HCT116 (cell line): ENCODE results near the gene DPF3. TPM values are rescaled to one million over a fixed set of nuclear protein-coding genes. Genes with fewer than 3 reads are reported as not detected.

Experiments used
- ATAC-seq: fragments of 200-7000 bp; cut with Tn5 transposase; 2 replicates; pipeline ENCODE4 v1.9.1; 2020; ENCODE audit warnings: mild to moderate bottlenecking, moderate library complexity
- BruUV-seq: library from RNA; stranded (reverse); fragments of 400-500 nt; replicated peaks from 2 replicates; lab custom pipeline; 2021; lab: Mats Ljungman, UMichigan
- CTCF ChIA-PET: fragments of 300-600 bp; sonication (Branson Sonifier 250); formaldehyde crosslinking; loops from one replicate; lab custom pipeline; 2021; ENCODE audit warnings: antibody characterized with exemption; lab: Charles Lee
- POLR2A ChIA-PET: fragments of 300-600, 350-600 bp; sonication (Branson Sonifier 250); formaldehyde crosslinking; loops from one replicate; lab custom pipeline; 2021; ENCODE audit warnings: antibody characterized with exemption; lab: Charles Lee
- RAD21 ChIA-PET, 2 experiments: fragments of 300-600 bp; sonication (Branson Sonifier 250); formaldehyde crosslinking; loops; one replicate each; lab custom pipeline; 2023; ENCODE audit warnings: low total read pairs in 2 of 2; ENCODE audit not compliant: uncharacterized antibody in 2 of 2, unreplicated experiment in 2 of 2, low non-redundant PET in 1 of 2; lab: Charles Lee
- DNase-seq: peaks from one replicate; pipeline ENCODE4 v3.0.0-alpha.2; 2010; ENCODE audit warnings: low read depth, low spot score
- H2AFZ ChIP-seq: fragments of 200-600 bp; shearing (Covaris generic), sonication (generic); 2 replicates; pipeline ENCODE4 v1.6.1; 2017; ENCODE audit warnings: low read depth, mixed run types, mixed read lengths, antibody characterized with exemption, low read length; ENCODE audit not compliant: poor library complexity, severe bottlenecking
- H3K27ac ChIP-seq: 2 replicates; pipeline ENCODE4 v1.5.1; 2012; ENCODE audit warnings: low read depth, low read length
- H3K27me3 ChIP-seq: fragments of 200-600 bp; sonication (generic); 2 replicates; pipeline ENCODE4 v1.6.1; 2016; ENCODE audit warnings: mixed run types, low read length, mixed read lengths; ENCODE audit not compliant: insufficient read depth
- H3K36me3 ChIP-seq, 2 experiments: fragments of 200-500 bp in 1 of 2; fragments of 200-600 bp in 1 of 2; sonication (Bioruptor generic) in 1 of 2; sonication (generic) in 1 of 2; 2 replicates each; pipeline versions ENCODE4 v1.5.1 to v1.6.1; 2014 to 2016; ENCODE audit warnings: low read length in 2 of 2, inconsistent platforms in 1 of 2, mixed read lengths in 1 of 2, mixed run types in 1 of 2; ENCODE audit not compliant: insufficient read depth in 2 of 2, control insufficient read depth in 1 of 2
- H3K4me1 ChIP-seq, 2 experiments: fragments of 200-600 bp in 1 of 2; sonication (generic) in 1 of 2; 2 replicates each; pipeline versions ENCODE4 v1.5.1 to v1.6.1; 2012 to 2017; ENCODE audit warnings: low read length in 2 of 2, inconsistent platforms in 1 of 2, mild to moderate bottlenecking in 1 of 2, mixed read lengths in 1 of 2, mixed run types in 1 of 2, moderate library complexity in 1 of 2; ENCODE audit not compliant: insufficient read depth in 2 of 2, control insufficient read depth in 1 of 2
- H3K4me2 ChIP-seq: fragments of 200-600 bp; sonication (generic); 2 replicates; pipeline ENCODE4 v1.6.1; 2017; ENCODE audit warnings: mixed run types, low read length, mixed read lengths
- H3K4me3 ChIP-seq, 2 experiments: fragments of 200-600 bp in 1 of 2; sonication (generic) in 1 of 2; replicated peaks in 1 of 2; 2 replicates each; pipeline ENCODE4 v1.5.1; 2011 to 2016; ENCODE audit warnings: low read length in 2 of 2, control low read depth in 1 of 2, low read depth in 1 of 2, mild to moderate bottlenecking in 1 of 2, mixed read lengths in 1 of 2, mixed run types in 1 of 2
- H3K79me2 ChIP-seq: fragments of 200-600 bp; sonication (generic); 2 replicates; pipeline ENCODE4 v1.6.1; 2017; ENCODE audit warnings: mild to moderate bottlenecking, mixed run types, low read length, moderate library complexity, mixed read lengths; ENCODE audit not compliant: insufficient read depth
- H3K9ac ChIP-seq: fragments of 200-600 bp; sonication (generic); 2 replicates; pipeline ENCODE4 v1.6.1; 2016; ENCODE audit warnings: low read length, mixed read lengths
- H3K9me2 ChIP-seq: fragments of 200-600 bp; sonication (generic), shearing (Covaris generic); 2 replicates; pipeline ENCODE4 v1.6.1; 2017; ENCODE audit warnings: mixed run types, mild to moderate bottlenecking, moderate library complexity; ENCODE audit not compliant: insufficient read depth
- H3K9me3 ChIP-seq, 2 experiments: fragments of 200-500 bp in 1 of 2; fragments of 200-600 bp in 1 of 2; sonication (Bioruptor generic) in 1 of 2; sonication (generic) in 1 of 2; 2 replicates each; pipeline ENCODE4 v1.6.1; 2014 to 2017; ENCODE audit warnings: low read length in 2 of 2, mixed read lengths in 2 of 2, inconsistent platforms in 1 of 2, low read depth in 1 of 2, mild to moderate bottlenecking in 1 of 2, mixed run types in 1 of 2, moderate library complexity in 1 of 2; ENCODE audit not compliant: control insufficient read depth in 1 of 2, insufficient read depth in 1 of 2
- H4K20me1 ChIP-seq: fragments of 200-600 bp; sonication (generic), shearing (Covaris generic); 2 replicates; pipeline ENCODE4 v1.6.1; 2017; ENCODE audit warnings: mixed run types, mild to moderate bottlenecking, moderate library complexity; ENCODE audit not compliant: insufficient read depth
- CBX3 ChIP-seq: IDR thresholded peaks from 2 replicates; pipeline ENCODE4 v1.6.1; 2012; ENCODE audit warnings: low read depth
- CEBPB ChIP-seq: IDR thresholded peaks from 2 replicates; pipeline ENCODE4 v1.6.1; 2012; ENCODE audit warnings: low read depth
- EZH2phosphoT487 ChIP-seq: fragments of 200-600 bp; IDR thresholded peaks from 2 replicates; pipeline ENCODE4 v1.6.1; 2018; ENCODE audit warnings: antibody characterized with exemption, borderline replicate concordance
- FOSL1 ChIP-seq: IDR thresholded peaks from 2 replicates; pipeline ENCODE4 v1.6.1; 2012; ENCODE audit warnings: low read depth
- POLR2A ChIP-seq: IDR thresholded peaks from 2 replicates; pipeline ENCODE4 v1.7.0; 2011; ENCODE audit warnings: borderline replicate concordance; ENCODE audit not compliant: insufficient read depth, insufficient read length; ENCODE audit errors: extremely low read depth
- POLR2AphosphoS5 ChIP-seq: IDR thresholded peaks from 2 replicates; pipeline ENCODE4 v1.6.1; 2011; ENCODE audit warnings: mild to moderate bottlenecking, low read depth, low read length, moderate library complexity
- SIN3A ChIP-seq: IDR thresholded peaks from 2 replicates; pipeline ENCODE4 v1.6.1; 2012; ENCODE audit warnings: low read depth
- SP1 ChIP-seq: IDR thresholded peaks from 2 replicates; pipeline ENCODE4 v1.6.1; 2012; ENCODE audit warnings: low read depth
- TCF7L2 ChIP-seq: IDR thresholded peaks from 2 replicates; pipeline ENCODE4 v1.7.0; 2011; ENCODE audit warnings: borderline replicate concordance, inconsistent platforms; ENCODE audit not compliant: insufficient read depth, insufficient read length; ENCODE audit errors: extremely low read depth
- ZFX ChIP-seq: fragments of 450-650 bp; IDR thresholded peaks from 2 replicates; pipeline ENCODE4 v1.6.1; 2017
- intact Hi-C: fragments of 100-400 bp; cut with micrococcal nuclease; formaldehyde crosslinking; loops from 2 replicates; pipeline ENCODE4 v1.10.0; 2022
- total RNA-seq: library from RNA; stranded (reverse); gene quantifications from one replicate; pipeline ENCODE4 v1.2.1, GENCODE V29; 2021; ENCODE audit not compliant: unreplicated experiment
- TF ChIP-seq, protein P1 (sequence below): IDR thresholded peaks from 2 replicates; pipeline ENCODE4 v1.6.1; 2012
- TF ChIP-seq, protein P2 (sequence below): IDR thresholded peaks from 2 replicates; pipeline ENCODE4 v1.6.1; 2012; ENCODE audit warnings: low read depth
- TF ChIP-seq, protein P3 (sequence below): IDR thresholded peaks from 2 replicates; pipeline ENCODE4 v1.6.1; 2011; ENCODE audit warnings: mild to moderate bottlenecking, low read length, moderate library complexity; ENCODE audit not compliant: insufficient replicate concordance; ENCODE audit errors: extremely low read depth
- TF ChIP-seq, protein P4 (sequence below), 3 experiments: fragments of 200-600 bp in 1 of 3; sonication (generic) in 1 of 3; IDR thresholded peaks in 2 of 3; conservative IDR thresholded peaks in 1 of 3; 2 replicates each; pipeline ENCODE4 v1.5.1; 2012 to 2017; ENCODE audit warnings: low read depth in 2 of 3, low read length in 2 of 3, antibody characterized with exemption in 1 of 3, borderline replicate concordance in 1 of 3, control low read depth in 1 of 3, mild to moderate bottlenecking in 1 of 3, mixed read lengths in 1 of 3, mixed run types in 1 of 3, moderate library complexity in 1 of 3; ENCODE audit not compliant: insufficient read depth in 1 of 3

Gene DPF3
- total RNA-seq, 1 experiment from 2014 or later = 0.27 TPM

DNA sequence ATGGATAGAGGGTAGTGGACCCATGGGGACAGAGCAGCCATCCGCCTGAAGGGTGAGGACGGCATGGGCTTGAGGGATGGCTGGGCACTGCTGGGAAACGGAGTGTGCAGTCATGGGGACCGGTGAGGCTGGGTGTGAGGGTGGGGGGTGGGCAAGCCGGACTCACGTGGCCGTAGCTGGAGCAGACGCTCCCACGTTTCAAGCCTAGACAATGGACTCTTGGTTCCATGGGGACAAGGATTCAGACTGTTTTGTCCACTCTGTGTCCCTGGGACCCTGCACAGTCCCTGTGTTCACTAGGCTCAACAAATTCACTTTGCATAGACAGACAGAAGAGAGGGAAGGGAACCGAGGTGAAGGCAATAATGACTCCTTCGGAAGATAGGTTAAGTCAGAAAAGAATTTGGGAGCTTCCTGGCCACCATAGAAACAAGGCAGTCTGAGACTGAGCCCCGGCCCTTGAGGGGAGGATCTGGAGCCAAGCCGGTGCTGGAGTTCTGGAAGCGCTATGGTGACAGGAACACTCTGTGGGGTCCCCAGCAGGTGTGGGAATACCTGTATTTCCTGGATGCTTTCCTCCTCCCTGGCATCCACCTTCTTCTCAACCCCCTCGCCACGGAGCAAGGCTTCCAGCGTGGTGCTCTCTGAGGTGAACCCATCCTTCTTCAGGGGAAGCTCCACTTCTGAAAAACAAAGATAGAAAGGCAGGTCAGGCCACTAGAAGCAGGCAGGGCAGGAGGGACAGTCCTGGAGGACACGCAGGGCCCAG lies 162.5 kb downstream of the DPF3 start:
- Histone ChIP-seq H3K9me3 (no peaks in the 10 kb centered on the region), H3K4me2 (no peak overlapping the region), H3K9ac (no peak overlapping the region), H3K27ac (no peak overlapping the region), H3K4me3 (no peak overlapping the region), H3K36me3 (no peaks in the 10 kb centered on the region), H3K27me3 (peaks cover 20% of the 10 kb centered on the region; the same call in 1 of the 2 replicates), H3K4me1 (no peaks in the 10 kb centered on the region), H2AFZ (no peak overlapping the region), H3K79me2 (no peaks in the 10 kb centered on the region), H4K20me1 (no peaks in the 10 kb centered on the region), H3K9me2 (no peaks in the 10 kb centered on the region)
- no peak for TF ChIP-seq SP1
- TF ChIP-seq, protein P1, sequence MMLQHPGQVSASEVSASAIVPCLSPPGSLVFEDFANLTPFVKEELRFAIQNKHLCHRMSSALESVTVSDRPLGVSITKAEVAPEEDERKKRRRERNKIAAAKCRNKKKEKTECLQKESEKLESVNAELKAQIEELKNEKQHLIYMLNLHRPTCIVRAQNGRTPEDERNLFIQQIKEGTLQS = no peak
- TF ChIP-seq FOSL1 = no peak
- TF ChIP-seq, protein P2, sequence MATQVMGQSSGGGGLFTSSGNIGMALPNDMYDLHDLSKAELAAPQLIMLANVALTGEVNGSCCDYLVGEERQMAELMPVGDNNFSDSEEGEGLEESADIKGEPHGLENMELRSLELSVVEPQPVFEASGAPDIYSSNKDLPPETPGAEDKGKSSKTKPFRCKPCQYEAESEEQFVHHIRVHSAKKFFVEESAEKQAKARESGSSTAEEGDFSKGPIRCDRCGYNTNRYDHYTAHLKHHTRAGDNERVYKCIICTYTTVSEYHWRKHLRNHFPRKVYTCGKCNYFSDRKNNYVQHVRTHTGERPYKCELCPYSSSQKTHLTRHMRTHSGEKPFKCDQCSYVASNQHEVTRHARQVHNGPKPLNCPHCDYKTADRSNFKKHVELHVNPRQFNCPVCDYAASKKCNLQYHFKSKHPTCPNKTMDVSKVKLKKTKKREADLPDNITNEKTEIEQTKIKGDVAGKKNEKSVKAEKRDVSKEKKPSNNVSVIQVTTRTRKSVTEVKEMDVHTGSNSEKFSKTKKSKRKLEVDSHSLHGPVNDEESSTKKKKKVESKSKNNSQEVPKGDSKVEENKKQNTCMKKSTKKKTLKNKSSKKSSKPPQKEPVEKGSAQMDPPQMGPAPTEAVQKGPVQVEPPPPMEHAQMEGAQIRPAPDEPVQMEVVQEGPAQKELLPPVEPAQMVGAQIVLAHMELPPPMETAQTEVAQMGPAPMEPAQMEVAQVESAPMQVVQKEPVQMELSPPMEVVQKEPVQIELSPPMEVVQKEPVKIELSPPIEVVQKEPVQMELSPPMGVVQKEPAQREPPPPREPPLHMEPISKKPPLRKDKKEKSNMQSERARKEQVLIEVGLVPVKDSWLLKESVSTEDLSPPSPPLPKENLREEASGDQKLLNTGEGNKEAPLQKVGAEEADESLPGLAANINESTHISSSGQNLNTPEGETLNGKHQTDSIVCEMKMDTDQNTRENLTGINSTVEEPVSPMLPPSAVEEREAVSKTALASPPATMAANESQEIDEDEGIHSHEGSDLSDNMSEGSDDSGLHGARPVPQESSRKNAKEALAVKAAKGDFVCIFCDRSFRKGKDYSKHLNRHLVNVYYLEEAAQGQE = no peak
- TF ChIP-seq, protein P3, sequence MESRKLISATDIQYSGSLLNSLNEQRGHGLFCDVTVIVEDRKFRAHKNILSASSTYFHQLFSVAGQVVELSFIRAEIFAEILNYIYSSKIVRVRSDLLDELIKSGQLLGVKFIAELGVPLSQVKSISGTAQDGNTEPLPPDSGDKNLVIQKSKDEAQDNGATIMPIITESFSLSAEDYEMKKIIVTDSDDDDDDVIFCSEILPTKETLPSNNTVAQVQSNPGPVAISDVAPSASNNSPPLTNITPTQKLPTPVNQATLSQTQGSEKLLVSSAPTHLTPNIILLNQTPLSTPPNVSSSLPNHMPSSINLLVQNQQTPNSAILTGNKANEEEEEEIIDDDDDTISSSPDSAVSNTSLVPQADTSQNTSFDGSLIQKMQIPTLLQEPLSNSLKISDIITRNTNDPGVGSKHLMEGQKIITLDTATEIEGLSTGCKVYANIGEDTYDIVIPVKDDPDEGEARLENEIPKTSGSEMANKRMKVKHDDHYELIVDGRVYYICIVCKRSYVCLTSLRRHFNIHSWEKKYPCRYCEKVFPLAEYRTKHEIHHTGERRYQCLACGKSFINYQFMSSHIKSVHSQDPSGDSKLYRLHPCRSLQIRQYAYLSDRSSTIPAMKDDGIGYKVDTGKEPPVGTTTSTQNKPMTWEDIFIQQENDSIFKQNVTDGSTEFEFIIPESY = no peak
- TF ChIP-seq TCF7L2 = no peak
- no peak for TF ChIP-seq EZH2phosphoT487
- TF ChIP-seq POLR2A = no peak
- no peak for TF ChIP-seq ZFX
- TF ChIP-seq CEBPB = no peak
- no peak for TF ChIP-seq POLR2AphosphoS5
- TF ChIP-seq, protein P4, sequence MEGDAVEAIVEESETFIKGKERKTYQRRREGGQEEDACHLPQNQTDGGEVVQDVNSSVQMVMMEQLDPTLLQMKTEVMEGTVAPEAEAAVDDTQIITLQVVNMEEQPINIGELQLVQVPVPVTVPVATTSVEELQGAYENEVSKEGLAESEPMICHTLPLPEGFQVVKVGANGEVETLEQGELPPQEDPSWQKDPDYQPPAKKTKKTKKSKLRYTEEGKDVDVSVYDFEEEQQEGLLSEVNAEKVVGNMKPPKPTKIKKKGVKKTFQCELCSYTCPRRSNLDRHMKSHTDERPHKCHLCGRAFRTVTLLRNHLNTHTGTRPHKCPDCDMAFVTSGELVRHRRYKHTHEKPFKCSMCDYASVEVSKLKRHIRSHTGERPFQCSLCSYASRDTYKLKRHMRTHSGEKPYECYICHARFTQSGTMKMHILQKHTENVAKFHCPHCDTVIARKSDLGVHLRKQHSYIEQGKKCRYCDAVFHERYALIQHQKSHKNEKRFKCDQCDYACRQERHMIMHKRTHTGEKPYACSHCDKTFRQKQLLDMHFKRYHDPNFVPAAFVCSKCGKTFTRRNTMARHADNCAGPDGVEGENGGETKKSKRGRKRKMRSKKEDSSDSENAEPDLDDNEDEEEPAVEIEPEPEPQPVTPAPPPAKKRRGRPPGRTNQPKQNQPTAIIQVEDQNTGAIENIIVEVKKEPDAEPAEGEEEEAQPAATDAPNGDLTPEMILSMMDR (IDR thresholded peaks at IDR 0.05 in 2 of 3, conservative IDR thresholded peaks at IDR 0.05 in 1 of 3; ENCODE audit: borderline replicate concordance in 1 of 3, insufficient read depth in 1 of 3, low read depth in 2 of 3, low read length in 2 of 3) = no peak
- TF ChIP-seq CBX3 = no peak
- TF ChIP-seq SIN3A = no peak
- ATAC-seq (no peak), DNase-seq (no peak)
- ChIA-PET POLR2A (no interaction called here), CTCF (no interaction called here), RAD21 (no interaction called here)
- BruUV-seq = no TSS peak
- intact Hi-C loops = no loop called here
